ENCODE results near the gene AQP12B. TPM values are rescaled to one million over a fixed set of nuclear protein-coding genes. Genes with fewer than 3 reads are reported as not detected.

AQP12B gene
- total and polyA plus RNA-seq, 2 of the 8 experiments (the other 6 are each of a cell fraction or from before 2014, with no cell fraction given) = not detected

GRCh38 chr2:240638512-240639160, 44.0 kb downstream of the AQP12B start (continued):
- TF ChIP-seq CHD7 (IDR thresholded peaks at IDR 0.05; ENCODE audit: insufficient replicate concordance, low read length) (no peak), CHD1 (IDR thresholded peaks at IDR 0.05; ENCODE audit: low read depth, low read length) (no peak)
